Mesenchymal stem cell (in vitro differentiated cells and primary cell): ENCODE measurements around the gene DMRTA2.
A peak's percentile ranks its signal among the peaks of the same experiment; 100 is the strongest.

Experiments
- DNase-seq: peaks from one replicate; pipeline ENCODE4 v3.0.0-alpha.2; 2013
- H2AFZ ChIP-seq: one replicate; pipeline ENCODE4 v1.6.1; 2013; ENCODE audit warnings: low read depth, mild to moderate bottlenecking, control low read depth, inconsistent platforms, low read length, moderate library complexity
- H2AK5ac ChIP-seq: 2 replicates; pipeline ENCODE4 v1.6.1; 2013; ENCODE audit warnings: low read length, moderate library complexity, mild to moderate bottlenecking, inconsistent platforms; ENCODE audit not compliant: severe bottlenecking
- H2BK120ac ChIP-seq: one replicate; pipeline ENCODE4 v1.6.1; 2013; ENCODE audit warnings: low read depth, mild to moderate bottlenecking, inconsistent platforms, low read length, moderate library complexity
- H2BK12ac ChIP-seq, 2 experiments: one replicate each; pipeline ENCODE4 v1.6.1; 2013; ENCODE audit warnings: inconsistent platforms in 2 of 2, low read length in 2 of 2, mild to moderate bottlenecking in 2 of 2, moderate library complexity in 2 of 2, control low read depth in 1 of 2
- H2BK15ac ChIP-seq: one replicate; pipeline ENCODE4 v1.6.1; 2013; ENCODE audit warnings: mild to moderate bottlenecking, low read depth, inconsistent platforms; ENCODE audit not compliant: poor library complexity, severe bottlenecking
- H2BK5ac ChIP-seq: 2 replicates; pipeline ENCODE4 v1.6.1; 2013; ENCODE audit warnings: low read depth, mild to moderate bottlenecking, low read length, control low read depth, inconsistent platforms; ENCODE audit not compliant: poor library complexity, severe bottlenecking
- H3K14ac ChIP-seq, 2 experiments: one replicate each; pipeline ENCODE4 v1.6.1; 2013; ENCODE audit warnings: inconsistent platforms in 2 of 2, low read length in 2 of 2, control low read depth in 1 of 2, mild to moderate bottlenecking in 1 of 2, moderate library complexity in 1 of 2
- H3K18ac ChIP-seq, 2 experiments: one replicate each; pipeline ENCODE4 v1.6.1; 2013; ENCODE audit warnings: inconsistent platforms in 2 of 2, low read length in 2 of 2, control low read depth in 1 of 2, low read depth in 1 of 2, mild to moderate bottlenecking in 1 of 2
- H3K23ac ChIP-seq, 2 experiments: one replicate each; pipeline ENCODE4 v1.6.1; 2013; ENCODE audit warnings: inconsistent platforms in 2 of 2, low read length in 2 of 2, mild to moderate bottlenecking in 2 of 2, moderate library complexity in 2 of 2, control low read depth in 1 of 2
- H3K27ac ChIP-seq: 2 replicates; pipeline ENCODE4 v1.5.1; 2013; ENCODE audit warnings: mild to moderate bottlenecking, moderate library complexity, low read length, control low read depth, inconsistent platforms; ENCODE audit not compliant: poor library complexity, severe bottlenecking
- H3K27me3 ChIP-seq, 2 experiments: 2 replicates each; pipeline versions ENCODE4 v1.6.1 to v1.7.0; 2013; ENCODE audit warnings: low read length in 2 of 2, mild to moderate bottlenecking in 2 of 2, moderate library complexity in 2 of 2, control low read depth in 1 of 2, inconsistent platforms in 1 of 2; ENCODE audit not compliant: control insufficient read depth in 1 of 2, insufficient read depth in 1 of 2
- H3K36me3 ChIP-seq, 2 experiments: 2 replicates each; pipeline versions ENCODE4 v1.6.1 to v1.7.0; 2013; ENCODE audit warnings: low read length in 2 of 2, control low read depth in 1 of 2, inconsistent platforms in 1 of 2, low read depth in 1 of 2, mild to moderate bottlenecking in 1 of 2; ENCODE audit not compliant: insufficient read depth in 2 of 2, control insufficient read depth in 1 of 2
- H3K4ac ChIP-seq, 2 experiments: one replicate each; pipeline ENCODE4 v1.6.1; 2013; ENCODE audit warnings: inconsistent platforms in 2 of 2, low read length in 2 of 2, mild to moderate bottlenecking in 2 of 2, moderate library complexity in 2 of 2, control low read depth in 1 of 2, low read depth in 1 of 2
- H3K4me1 ChIP-seq: 2 replicates; pipeline ENCODE4 v1.6.1; 2013; ENCODE audit warnings: low read depth, low read length, control low read depth; ENCODE audit not compliant: control insufficient read depth, insufficient read depth
- H3K4me2 ChIP-seq: 2 replicates; pipeline ENCODE4 v1.6.1; 2013; ENCODE audit warnings: low read length, mild to moderate bottlenecking, inconsistent platforms; ENCODE audit not compliant: poor library complexity, severe bottlenecking
- H3K4me3 ChIP-seq, 2 experiments: 2 replicates each; pipeline versions ENCODE4 v1.5.1 to v1.7.0; 2013; ENCODE audit warnings: low read length in 2 of 2, mild to moderate bottlenecking in 2 of 2, control low read depth in 1 of 2, low read depth in 1 of 2; ENCODE audit not compliant: insufficient read depth in 1 of 2
- H3K79me1 ChIP-seq: replicated peaks from 2 replicates; pipeline ENCODE4 v1.6.1; 2013; ENCODE audit warnings: mild to moderate bottlenecking, control low read depth, low read length, inconsistent platforms; ENCODE audit not compliant: poor library complexity, severe bottlenecking
- H3K9ac ChIP-seq: 2 replicates; pipeline ENCODE4 v1.7.0; 2013; ENCODE audit warnings: mild to moderate bottlenecking, low read length, moderate library complexity
- H3K9me3 ChIP-seq: 2 replicates; pipeline ENCODE4 v1.7.0; 2013; ENCODE audit warnings: mild to moderate bottlenecking, low read length; ENCODE audit not compliant: control insufficient read depth
- H4K8ac ChIP-seq: one replicate; pipeline ENCODE4 v1.6.1; 2013; ENCODE audit warnings: inconsistent platforms, mild to moderate bottlenecking, low read length, moderate library complexity
- H4K91ac ChIP-seq: one replicate; pipeline ENCODE4 v1.6.1; 2013; ENCODE audit warnings: mild to moderate bottlenecking, low read length, inconsistent platforms
- WGBS: methylation state at CpG from one replicate; pipeline ENCODE4 v1.1.7; 2013; ENCODE audit warnings: mixed read lengths; 5-methylcytosine and 5-hydroxymethylcytosine counted together

The DMRTA2 gene

DNA sequence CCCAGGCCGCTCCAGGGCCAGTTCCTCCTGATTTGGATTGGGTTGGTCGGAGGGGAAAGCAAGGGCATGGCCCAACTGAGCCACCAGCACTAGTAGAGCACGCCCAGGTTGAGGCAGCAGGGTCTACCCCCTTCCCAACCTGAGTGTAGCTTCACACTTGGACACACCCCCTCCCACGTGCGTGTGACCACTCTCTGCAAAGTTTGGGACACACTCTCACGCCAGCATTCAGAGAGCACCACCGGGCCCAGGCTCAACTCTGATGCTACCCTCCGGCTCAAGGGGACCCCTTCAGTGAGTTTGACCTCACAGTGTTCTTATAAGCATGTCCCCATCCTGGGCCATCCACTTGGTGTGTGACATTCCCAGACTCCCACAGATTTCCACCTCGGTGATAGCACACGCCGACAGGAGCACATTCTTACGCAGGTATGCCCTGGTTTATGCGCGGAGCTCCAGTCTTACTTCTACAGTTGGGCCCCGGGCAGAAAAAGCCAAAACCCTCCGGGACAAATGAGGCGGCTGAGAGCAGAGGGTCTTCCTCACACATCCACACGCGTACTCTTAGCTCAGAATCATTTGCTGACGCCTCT is 3.0 kb upstream of the DMRTA2 start:
- H3K27ac ChIP-seq: no peak overlapping the region
- H3K27me3 ChIP-seq: peaks cover 86 to 99% of the 10 kb centered on the region in 2 experiments
- H3K4me1 ChIP-seq: peaks cover 43% of the 10 kb centered on the region
- H3K4me2 ChIP-seq: no peak overlapping the region
- H2AK5ac ChIP-seq: no peak overlapping the region
- no peak overlapping the region for H3K9ac ChIP-seq
- no peak overlapping the region for H3K4me3 ChIP-seq
- H3K79me1 ChIP-seq: no peaks in the 10 kb centered on the region
- H2BK15ac ChIP-seq: no peak overlapping the region
- H2BK120ac ChIP-seq: no peak overlapping the region
- WGBS: 16% methylated on average over 20 of the region's 20 CpGs
- H3K14ac ChIP-seq: no peak overlapping the region
- no peak overlapping the region for H3K23ac ChIP-seq
- H3K36me3 ChIP-seq: peaks cover 0 to 2% of the 10 kb centered on the region in 2 experiments
- H2AFZ ChIP-seq: no peak overlapping the region
- H2BK5ac ChIP-seq: no peak overlapping the region
- H2BK12ac ChIP-seq: no peak overlapping the region
- H3K18ac ChIP-seq: no peak overlapping the region
- DNase-seq: no peak
- no peak overlapping the region for H3K4ac ChIP-seq
- no peaks in the 10 kb centered on the region for H3K9me3 ChIP-seq
- H4K8ac ChIP-seq: no peak overlapping the region
- no peak overlapping the region for H4K91ac ChIP-seq

DNA sequence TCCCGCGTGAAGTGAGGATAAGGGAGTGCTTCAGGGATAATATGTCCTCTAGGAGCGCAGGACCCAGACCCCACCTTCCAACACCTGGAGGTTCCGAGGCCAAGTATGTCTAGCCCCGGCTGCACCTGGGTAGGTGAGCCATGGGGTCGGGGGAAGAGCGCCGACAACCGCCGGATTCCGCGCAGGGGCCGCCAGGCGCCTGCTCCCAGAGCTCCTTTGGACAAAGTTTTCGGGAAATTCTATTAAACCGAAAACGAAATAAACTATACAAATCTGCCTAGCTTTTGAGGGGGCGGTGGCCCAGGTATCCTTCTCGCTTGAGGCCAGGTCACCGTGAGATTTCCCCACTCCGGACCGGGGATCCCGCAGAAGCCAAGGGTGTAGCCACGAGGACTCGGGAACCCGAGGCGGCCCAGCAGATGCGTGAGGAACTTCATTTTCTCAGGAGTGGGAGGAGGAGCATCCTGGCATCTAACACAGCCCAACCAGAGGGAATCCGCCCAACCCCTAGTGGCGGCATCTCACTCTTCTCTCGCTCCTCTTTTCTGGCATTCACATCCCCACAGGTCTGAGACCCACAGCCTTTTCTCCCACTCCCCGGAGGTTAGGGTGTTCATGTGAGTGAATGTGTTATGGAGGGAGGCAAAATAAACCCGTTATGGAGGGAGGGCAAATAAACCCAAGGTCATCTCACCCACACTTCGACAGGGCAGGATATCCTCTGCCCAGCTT is 2.3 kb upstream of the DMRTA2 start:
- WGBS: 5% methylated on average over 21 of the region's 34 CpGs
- Histone ChIP-seq H3K4me3 (no peak overlapping the region), H3K9ac (no peak overlapping the region)

DNA sequence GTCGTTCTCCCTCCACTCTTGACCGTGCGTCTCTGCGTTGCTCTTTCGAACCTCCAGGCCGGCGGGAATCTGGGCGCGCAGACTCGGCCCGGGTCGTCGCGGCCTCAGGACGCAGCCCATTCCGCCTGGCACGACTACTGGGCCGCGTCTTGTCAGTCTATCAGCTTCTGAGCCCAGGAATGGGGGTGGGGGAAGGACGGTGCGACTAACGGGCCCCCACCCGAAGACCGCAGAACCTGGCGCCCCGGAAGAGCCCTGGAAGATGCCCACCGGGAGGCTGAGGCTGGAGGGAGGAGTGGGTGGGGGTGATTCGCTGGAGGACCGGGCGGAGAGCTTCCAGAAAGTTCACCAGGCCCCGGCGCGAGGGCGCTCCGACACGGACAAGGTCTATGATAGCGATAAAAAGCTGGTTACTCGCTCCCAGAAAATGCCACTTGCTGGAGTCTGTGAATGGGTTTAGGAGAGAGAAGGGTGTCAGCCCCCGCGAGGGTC is 1.7 kb upstream of the DMRTA2 start:
- 3% methylated on average over 38 of the region's 40 CpGs for WGBS
- H2BK120ac ChIP-seq: no peak overlapping the region
- DNase-seq: no peak
- H2BK12ac ChIP-seq: no peak overlapping the region
- no peak overlapping the region for H4K8ac ChIP-seq
- H3K27ac ChIP-seq: no peak overlapping the region
- H2BK15ac ChIP-seq: no peak overlapping the region
- no peak overlapping the region for H2AK5ac ChIP-seq
- no peak overlapping the region for H4K91ac ChIP-seq
- peaks cover 86 to 99% of the 10 kb centered on the region in 2 experiments for H3K27me3 ChIP-seq
- no peak overlapping the region for H3K4me3 ChIP-seq
- no peak overlapping the region for H3K4me2 ChIP-seq
- H3K79me1 ChIP-seq: no peaks in the 10 kb centered on the region
- H3K9me3 ChIP-seq: no peaks in the 10 kb centered on the region
- peaks cover 0 to 4% of the 10 kb centered on the region in 2 experiments for H3K36me3 ChIP-seq
- no peak overlapping the region for H2AFZ ChIP-seq
- no peak overlapping the region for H3K9ac ChIP-seq
- peak overlapping the region in 1 of 2 experiments; percentile 79 for H3K23ac ChIP-seq
- no peak overlapping the region for H3K18ac ChIP-seq
- peaks cover 43% of the 10 kb centered on the region for H3K4me1 ChIP-seq
- H3K14ac ChIP-seq: no peak overlapping the region
- no peak overlapping the region for H2BK5ac ChIP-seq
- H3K4ac ChIP-seq: no peak overlapping the region

More for the DNA sequence above, 2.3 kb upstream of the DMRTA2 start:
- Histone ChIP-seq H3K18ac (no peak overlapping the region), H4K8ac (no peak overlapping the region), H3K4me2 (no peak overlapping the region), H3K36me3 (peaks cover 0 to 4% of the 10 kb centered on the region in 2 experiments), H3K9me3 (no peaks in the 10 kb centered on the region), H3K4me1 (peaks cover 47% of the 10 kb centered on the region), H4K91ac (no peak overlapping the region), H3K27me3 (peaks cover 86 to 99% of the 10 kb centered on the region in 2 experiments), H2BK120ac (no peak overlapping the region), H2BK12ac (no peak overlapping the region), H2BK15ac (no peak overlapping the region), H3K4ac (no peak overlapping the region), H2AK5ac (no peak overlapping the region), H3K27ac (no peak overlapping the region), H2AFZ (no peak overlapping the region), H3K14ac (no peak overlapping the region), H2BK5ac (no peak overlapping the region), H3K79me1 (no peaks in the 10 kb centered on the region), H3K23ac (peak overlapping the region in 1 of 2 experiments; percentile 79)
- DNase-seq: peak; percentile 31
